ENCODE results near the gene SHOC2. TPM values are rescaled to one million over a fixed set of nuclear protein-coding genes. Genes with fewer than 3 reads are reported as not detected.

SHOC2 gene
- total and polyA plus RNA-seq, 2 of the 13 experiments (the other 11 are each of a cell fraction or from before 2014, with no cell fraction given): 8.6 to 25.5 TPM

GRCh38 chr10:110918643-110919348, 608 bp upstream of the SHOC2 start, which contains the start of gene BBIP1 (continued):
- TF ChIP-seq DMTF1 (CRISPR knock-in tag; IDR thresholded peaks at IDR 0.05) (no peak), ZNF503 (CRISPR knock-in tag; IDR thresholded peaks at IDR 0.05) (no peak), REPIN1 (CRISPR knock-in tag; IDR thresholded peaks at IDR 0.05; ENCODE audit: borderline replicate concordance, low read depth) (peak; percentile 28; the same call in 1 of the 2 replicates), MLX (CRISPR knock-in tag; IDR thresholded peaks at IDR 0.05) (no peak), IRF2 (CRISPR knock-in tag; IDR thresholded peaks at IDR 0.05) (peak; percentile 79), ZNF510 (CRISPR knock-in tag; IDR thresholded peaks at IDR 0.05; ENCODE audit: low read depth) (0 out of 2 replicates have a peak, but pooled peaks have one; percentile 20), ZSCAN22 (CRISPR knock-in tag; IDR thresholded peaks at IDR 0.05) (no peak), XBP1 (CRISPR knock-in tag; IDR thresholded peaks at IDR 0.05) (no peak), ZNF292 (CRISPR knock-in tag; IDR thresholded peaks at IDR 0.05; ENCODE audit: borderline replicate concordance, low read depth) (no peak), MBD4 (IDR thresholded peaks at IDR 0.05; ENCODE audit: borderline replicate concordance, low read length) (no peak), IKZF5 (CRISPR knock-in tag; IDR thresholded peaks at IDR 0.05) (no peak; the same call in 1 of the 2 replicates), EHMT2 (IDR thresholded peaks at IDR 0.05; ENCODE audit: borderline replicate concordance, low read depth, low read length) (no peak), CENPT (CRISPR knock-in tag; IDR thresholded peaks at IDR 0.05; ENCODE audit: low read depth) (no peak), ZNF780A (CRISPR knock-in tag; IDR thresholded peaks at IDR 0.05) (no peak), ZNF883 (CRISPR knock-in tag; IDR thresholded peaks at IDR 0.05; ENCODE audit: not compliant biosample characterization) (no peak), ZNF552 (CRISPR knock-in tag; IDR thresholded peaks at IDR 0.05; ENCODE audit: borderline replicate concordance) (no peak), DNMT1 (CRISPR knock-in tag; IDR thresholded peaks at IDR 0.05) (no peak), ZNF354B (CRISPR knock-in tag; IDR thresholded peaks at IDR 0.05) (no peak), MEIS1 (CRISPR knock-in tag; IDR thresholded peaks at IDR 0.05; ENCODE audit: borderline replicate concordance) (0 out of 2 replicates have a peak, but pooled peaks have one; percentile 53), ZNF251 (CRISPR knock-in tag; IDR thresholded peaks at IDR 0.05) (no peak)
- TF ChIP-seq, protein P1, sequence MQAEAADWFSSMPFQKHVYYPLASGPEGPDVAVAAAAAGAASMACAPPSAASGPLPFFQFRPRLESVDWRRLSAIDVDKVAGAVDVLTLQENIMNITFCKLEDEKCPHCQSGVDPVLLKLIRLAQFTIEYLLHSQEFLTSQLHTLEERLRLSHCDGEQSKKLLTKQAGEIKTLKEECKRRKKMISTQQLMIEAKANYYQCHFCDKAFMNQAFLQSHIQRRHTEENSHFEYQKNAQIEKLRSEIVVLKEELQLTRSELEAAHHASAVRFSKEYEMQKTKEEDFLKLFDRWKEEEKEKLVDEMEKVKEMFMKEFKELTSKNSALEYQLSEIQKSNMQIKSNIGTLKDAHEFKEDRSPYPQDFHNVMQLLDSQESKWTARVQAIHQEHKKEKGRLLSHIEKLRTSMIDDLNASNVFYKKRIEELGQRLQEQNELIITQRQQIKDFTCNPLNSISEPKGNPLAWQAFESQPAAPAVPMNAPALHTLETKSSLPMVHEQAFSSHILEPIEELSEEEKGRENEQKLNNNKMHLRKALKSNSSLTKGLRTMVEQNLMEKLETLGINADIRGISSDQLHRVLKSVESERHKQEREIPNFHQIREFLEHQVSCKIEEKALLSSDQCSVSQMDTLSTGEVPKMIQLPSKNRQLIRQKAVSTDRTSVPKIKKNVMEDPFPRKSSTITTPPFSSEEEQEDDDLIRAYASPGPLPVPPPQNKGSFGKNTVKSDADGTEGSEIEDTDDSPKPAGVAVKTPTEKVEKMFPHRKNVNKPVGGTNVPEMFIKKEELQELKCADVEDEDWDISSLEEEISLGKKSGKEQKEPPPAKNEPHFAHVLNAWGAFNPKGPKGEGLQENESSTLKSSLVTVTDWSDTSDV (CRISPR knock-in tag; IDR thresholded peaks at IDR 0.05): 0 out of 2 replicates have a peak, but pooled peaks have one; percentile 85
